HG02759 (cell line): ENCODE data around the gene PDHX.

Experiments used
- ATAC-seq: cut with Tn5 transposase; IDR thresholded peaks from one replicate; pipeline ENCODE4 v1.9.1; 2021; ENCODE audit warnings: mild to moderate bottlenecking, moderate library complexity; ENCODE audit not compliant: unreplicated experiment

Gene PDHX

DNA sequence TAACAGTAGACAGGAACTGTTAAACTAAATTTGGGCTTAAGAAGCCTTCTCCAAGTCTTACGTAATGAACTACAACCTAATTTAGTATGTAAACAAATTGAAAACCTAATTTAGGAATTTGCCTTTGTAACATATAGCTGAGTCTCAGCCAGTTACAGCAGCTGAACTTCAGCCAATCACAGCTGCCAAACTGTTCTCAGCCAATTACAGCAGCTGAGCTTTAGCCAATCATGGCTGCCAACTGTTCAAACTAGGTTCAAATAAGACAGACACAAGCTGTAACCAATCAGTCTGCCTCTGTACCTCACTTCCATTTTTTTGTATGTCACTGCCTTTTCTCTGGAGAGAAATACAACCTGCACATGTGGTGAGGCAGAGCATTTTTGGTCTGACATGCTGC lies 127.5 kb downstream of the PDHX start:
- no peak for ATAC-seq

DNA sequence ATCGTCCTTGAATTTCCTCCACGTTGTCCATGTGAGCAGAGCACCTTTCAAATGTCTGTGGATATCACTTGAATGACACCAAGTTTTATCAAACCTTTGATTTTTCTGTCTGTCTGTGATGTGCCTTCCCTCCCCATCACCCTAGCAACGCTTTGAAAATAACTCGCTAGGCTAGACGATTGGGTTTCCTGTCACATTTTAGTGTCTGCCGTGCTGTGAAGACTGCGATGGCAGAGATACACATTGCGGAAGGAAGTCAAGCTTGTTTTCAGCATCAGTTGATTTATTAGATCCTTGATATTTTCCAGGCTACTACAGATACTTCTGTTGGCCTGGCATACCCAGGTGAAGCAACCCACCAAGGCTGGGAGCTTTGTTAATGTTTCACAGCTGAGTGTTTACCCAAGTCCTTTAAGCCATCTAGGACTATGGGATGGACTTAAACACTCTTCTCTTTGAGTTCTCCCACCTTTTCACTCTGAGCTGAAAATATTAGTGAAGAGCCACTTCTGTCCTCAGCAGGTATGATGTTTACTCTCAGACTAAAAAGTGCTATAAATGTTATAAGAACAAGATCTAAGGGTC lies 128.9 kb downstream of the PDHX start:
- ATAC-seq, result peak; percentile 44
